Endothelial cell of umbilical vein (primary cell): ENCODE data around the gene MTCL1. TPM values are rescaled to one million over a fixed set of nuclear protein-coding genes. Genes with fewer than 3 reads are reported as not detected.

Experiments used
- BruUV-seq: library from RNA; stranded (reverse); fragments of 400-500 nt; replicated peaks from 2 replicates; lab custom pipeline; 2021; lab: Mats Ljungman, UMichigan
- CTCF ChIA-PET: fragments of 300-600, 350-600 bp; sonication (Branson Sonifier 250); formaldehyde crosslinking; loops from one replicate; lab custom pipeline; 2021; ENCODE audit warnings: antibody characterized with exemption, inconsistent platforms; lab: Charles Lee
- POLR2A ChIA-PET: fragments of 300-600, 350-600 bp; sonication (Branson Sonifier 250); formaldehyde crosslinking; loops from one replicate; lab custom pipeline; 2021; ENCODE audit warnings: antibody characterized with exemption, inconsistent platforms; lab: Charles Lee
- DNase-seq: peaks from one replicate; pipeline ENCODE4 v3.0.0-alpha.2; 2011; ENCODE audit warnings: low read depth, low spot score
- FAIRE-seq: peaks from 2 replicates; lab custom pipeline; 2011; peaks lifted over from hg19 to GRCh38; lab: Jason Lieb, UNC
- H2AFZ ChIP-seq: 2 replicates; pipeline ENCODE4 v1.6.0; 2012; ENCODE audit warnings: low read depth, low read length, control low read depth, inconsistent platforms
- H3K27ac ChIP-seq: 2 replicates; pipeline ENCODE4 v1.5.1; 2011; ENCODE audit warnings: low read depth, mild to moderate bottlenecking, control low read depth, low read length, moderate library complexity; ENCODE audit not compliant: insufficient read depth
- H3K27me3 ChIP-seq, 2 experiments: 2 replicates each; pipeline versions ENCODE4 v1.6.0 to v1.6.1; 2011; ENCODE audit warnings: low read length in 2 of 2, mixed read lengths in 1 of 2; ENCODE audit not compliant: control insufficient read depth in 2 of 2, insufficient read depth in 2 of 2
- H3K36me3 ChIP-seq, 2 experiments: 2 replicates in 1 of 2; 3 replicates in 1 of 2; pipeline ENCODE4 v1.5.1; 2011; ENCODE audit warnings: low read length in 2 of 2, mild to moderate bottlenecking in 1 of 2, moderate library complexity in 1 of 2; ENCODE audit not compliant: control insufficient read depth in 2 of 2, insufficient read depth in 2 of 2; ENCODE audit errors: extremely low read depth in 1 of 2
- H3K4me1 ChIP-seq: 3 replicates; pipeline ENCODE4 v1.5.1; 2011; ENCODE audit warnings: mild to moderate bottlenecking, low read length; ENCODE audit not compliant: control insufficient read depth, insufficient read depth; ENCODE audit errors: extremely low read depth
- H3K4me2 ChIP-seq: 2 replicates; pipeline ENCODE4 v1.6.1; 2011; ENCODE audit warnings: low read length, control low read depth, mixed read lengths; ENCODE audit not compliant: insufficient read depth
- H3K4me3 ChIP-seq, 3 experiments: fragments of 200-600 bp in 1 of 3; sonication (generic), shearing (Covaris generic) in 1 of 3; replicated peaks in 1 of 3; 2 replicates each; pipeline ENCODE4 v1.5.1; 2011 to 2016; ENCODE audit warnings: control low read depth in 3 of 3, low read length in 3 of 3, mild to moderate bottlenecking in 2 of 3, inconsistent platforms in 1 of 3, low read depth in 1 of 3, moderate library complexity in 1 of 3; ENCODE audit not compliant: insufficient read depth in 1 of 3
- H3K79me2 ChIP-seq: 2 replicates; pipeline ENCODE4 v1.6.0; 2012; ENCODE audit warnings: low read length, inconsistent platforms; ENCODE audit not compliant: control insufficient read depth, insufficient read depth
- H3K9ac ChIP-seq: replicated peaks from 2 replicates; pipeline ENCODE3; 2011; ENCODE audit warnings: low read length, control low read depth; ENCODE audit not compliant: insufficient read depth; ENCODE audit errors: extremely low read depth
- H3K9me1 ChIP-seq: replicated peaks from 3 replicates; pipeline ENCODE4 v1.6.0; 2011; ENCODE audit warnings: mild to moderate bottlenecking, low read length; ENCODE audit not compliant: control insufficient read depth, insufficient read depth; ENCODE audit errors: extremely low read depth
- H3K9me3 ChIP-seq: replicated peaks from 2 replicates; pipeline ENCODE4 v1.5.1; 2012; ENCODE audit warnings: low read length, inconsistent platforms; ENCODE audit not compliant: control insufficient read depth, insufficient read depth
- H4K20me1 ChIP-seq: replicated peaks from 2 replicates; pipeline ENCODE3; 2011; ENCODE audit warnings: mild to moderate bottlenecking, low read length; ENCODE audit not compliant: control insufficient read depth, insufficient read depth; ENCODE audit errors: extremely low read depth
- EZH2 ChIP-seq: IDR thresholded peaks from 2 replicates; pipeline ENCODE4 v1.6.1; 2012; ENCODE audit warnings: borderline replicate concordance, low read depth, mild to moderate bottlenecking, moderate library complexity, low read length, inconsistent platforms; ENCODE audit not compliant: severe bottlenecking
- FOS ChIP-seq: IDR thresholded peaks from 2 replicates; pipeline ENCODE4 v1.6.1; 2011; ENCODE audit warnings: mild to moderate bottlenecking, low read length, moderate library complexity, borderline replicate concordance; ENCODE audit not compliant: insufficient read depth
- GATA2 ChIP-seq: IDR thresholded peaks from 2 replicates; pipeline ENCODE4 v1.7.0; 2011; ENCODE audit warnings: low read depth, mild to moderate bottlenecking, moderate library complexity, mixed read lengths, low read length; ENCODE audit not compliant: insufficient read length, insufficient read depth
- JUN ChIP-seq: IDR thresholded peaks from 2 replicates; pipeline ENCODE4 v1.6.1; 2011; ENCODE audit warnings: borderline replicate concordance, low read depth; ENCODE audit not compliant: insufficient read length, insufficient read depth
- MYC ChIP-seq: IDR thresholded peaks from one replicate; pipeline ENCODE4 v1.6.1; 2011; ENCODE audit warnings: mild to moderate bottlenecking, low read depth, low read length
- POLR2A ChIP-seq: IDR thresholded peaks from 2 replicates; pipeline ENCODE4 v1.6.1; 2012; ENCODE audit warnings: low read depth, mild to moderate bottlenecking, control low read depth, low read length
- POLR2AphosphoS5 ChIP-seq: IDR thresholded peaks from 2 replicates; pipeline ENCODE4 v1.6.1; 2012; ENCODE audit warnings: low read depth, mild to moderate bottlenecking, control low read depth, low read length, moderate library complexity; ENCODE audit not compliant: insufficient read depth
- dilution Hi-C: fragments of 300-500 bp; cut with MboI; formaldehyde crosslinking; loops from one replicate; pipeline ENCODE4 v1.15.0; 2019; ENCODE audit warnings: low sequenced_read_pairs; ENCODE audit not compliant: extremely low pct_ligation_motif_present
- intact Hi-C: fragments of 100-400 bp; cut with micrococcal nuclease; formaldehyde crosslinking; loops from one replicate; pipeline ENCODE4 v1.10.0; 2022
- polyA plus RNA-seq, 4 experiments: library from polyadenylated mRNA; depleted of rRNA in 3 of 4; stranded (reverse) in 3 of 4; unstranded in 1 of 4; fragments of >200 nt; gene quantifications; 2 replicates each; pipeline versions ENCODE4 v1.2.1 to v1.2.3, GENCODE V29; 2011 to 2012; ENCODE audit warnings: missing spikeins in 1 of 4
- total RNA-seq: library from RNA; stranded (reverse); gene quantifications from 2 replicates; pipeline ENCODE4 v1.2.3, GENCODE V29; 2021
- TF ChIP-seq, protein P1 (sequence below), 2 donors: IDR thresholded peaks; 1 replicate in 1 of 2; 2 replicates in 1 of 2; pipeline ENCODE4 v1.5.1; 2011; ENCODE audit warnings: low read length in 2 of 2, mild to moderate bottlenecking in 2 of 2, moderate library complexity in 2 of 2, control low read depth in 1 of 2, inconsistent platforms in 1 of 2, low read depth in 1 of 2; ENCODE audit not compliant: insufficient read depth in 1 of 2; ENCODE audit errors: extremely low read depth in 1 of 2
- TF ChIP-seq, protein P2 (sequence below): IDR thresholded peaks from 2 replicates; pipeline ENCODE4 v1.6.1; 2011; ENCODE audit not compliant: insufficient read depth, insufficient read length

Gene MTCL1
- total and polyA plus RNA-seq, 2 donors (not counting 3 experiments of a cell fraction or from before 2014, with no cell fraction given): 11.9 to 75.7 TPM

DNA sequence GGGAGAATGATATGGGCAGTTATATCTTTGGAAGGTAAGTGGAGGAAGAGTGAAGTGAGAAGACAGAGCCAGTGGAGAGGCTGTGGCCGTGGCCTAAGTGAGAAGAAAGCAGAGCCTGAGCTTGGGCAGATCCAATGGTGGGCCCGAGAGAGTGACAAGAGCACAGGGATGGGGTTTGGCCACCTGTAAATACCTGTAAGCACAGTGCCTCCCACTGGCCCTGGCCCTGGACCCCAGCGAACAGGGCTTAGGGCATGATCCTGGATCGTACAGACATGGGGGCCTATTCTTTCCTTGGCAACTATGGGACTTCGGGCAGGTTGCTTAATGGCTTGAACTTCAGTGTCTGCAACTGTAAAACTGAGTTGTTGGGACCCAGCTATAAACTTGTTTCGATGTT is 44.1 kb downstream of the MTCL1 start:
- no peaks in the 10 kb centered on the region for H3K27me3 ChIP-seq
- H3K79me2 ChIP-seq: peaks cover 63% of the 10 kb centered on the region
- intact Hi-C loops (loop anchor here (5.0 kb wide), 1 partner anchor 48 kb away; no protein-coding TSS in a partner anchor), dilution Hi-C loops (no loop called here)
- no peak overlapping the region for H3K4me3 ChIP-seq
- TF ChIP-seq MYC (no peak), JUN (no peak)
- no peak overlapping the region for H2AFZ ChIP-seq
- peaks cover 39% of the 10 kb centered on the region for H3K4me1 ChIP-seq
- H3K9ac ChIP-seq: no peak overlapping the region
- H3K27ac ChIP-seq: no peak overlapping the region
- no peak for DNase-seq
- no peak for FAIRE-seq
- H4K20me1 ChIP-seq: no peaks in the 10 kb centered on the region
- no peak overlapping the region for H3K4me2 ChIP-seq
- H3K36me3 ChIP-seq: no peaks in the 10 kb centered on the region
- CTCF ChIA-PET: interaction anchor here (1.2 kb wide), 1 partner anchor 42 kb away, joined by 4 read pairs; no protein-coding TSS in a partner anchor
- POLR2A ChIA-PET: no interaction called here
- no peaks in the 10 kb centered on the region for H3K9me3 ChIP-seq
- no TSS peak for BruUV-seq
- no peaks in the 10 kb centered on the region for H3K9me1 ChIP-seq

DNA sequence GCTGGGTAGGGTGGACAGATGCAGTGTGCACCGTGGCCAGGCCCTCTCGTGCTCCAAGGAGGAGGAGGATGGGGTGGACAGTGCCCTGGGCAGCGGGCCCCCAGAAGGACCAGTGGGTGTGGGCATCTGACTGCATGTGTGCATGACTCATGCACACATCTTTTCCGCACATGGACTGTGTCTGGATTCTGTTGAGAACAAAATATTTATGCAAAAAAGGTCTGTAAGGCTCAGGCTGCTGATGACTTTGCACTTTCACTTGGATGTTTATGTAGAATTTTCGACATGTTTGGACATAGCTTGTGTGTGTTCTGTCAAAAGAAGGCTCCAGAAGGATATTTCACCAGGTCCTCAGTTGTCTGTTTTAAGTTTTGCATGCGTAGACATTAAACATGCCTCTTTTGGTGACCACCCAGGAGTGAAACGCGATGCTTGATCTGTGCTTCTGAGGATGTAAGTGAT is 45.6 kb downstream of the MTCL1 start:
- no peak overlapping the region for H3K9ac ChIP-seq
- ChIA-PET POLR2A (no interaction called here), CTCF (interaction anchor here (1.6 kb wide), 1 partner anchor 44 kb away, joined by 6 read pairs; no protein-coding TSS in a partner anchor)
- H2AFZ ChIP-seq: no peak overlapping the region
- H3K27me3 ChIP-seq: no peaks in the 10 kb centered on the region
- H3K4me3 ChIP-seq: no peak overlapping the region
- dilution Hi-C loops (no loop called here), intact Hi-C loops (loop anchor here (1.0 kb wide), 1 partner anchor 21 kb away; no protein-coding TSS in a partner anchor)
- DNase-seq (peak; percentile 81), FAIRE-seq (peak; percentile 89)
- H3K27ac ChIP-seq: peak overlapping the region; percentile 50
- no peaks in the 10 kb centered on the region for H3K9me1 ChIP-seq
- BruUV-seq: no TSS peak
- H3K4me1 ChIP-seq: peaks cover 39% of the 10 kb centered on the region
- no peaks in the 10 kb centered on the region for H3K36me3 ChIP-seq
- TF ChIP-seq EZH2 (no peak), FOS (peak; percentile 91), GATA2 (no peak), POLR2A (no peak), JUN (peak; percentile 66), POLR2AphosphoS5 (peak; percentile 41), MYC (peak; percentile 91)
- TF ChIP-seq, protein P1, sequence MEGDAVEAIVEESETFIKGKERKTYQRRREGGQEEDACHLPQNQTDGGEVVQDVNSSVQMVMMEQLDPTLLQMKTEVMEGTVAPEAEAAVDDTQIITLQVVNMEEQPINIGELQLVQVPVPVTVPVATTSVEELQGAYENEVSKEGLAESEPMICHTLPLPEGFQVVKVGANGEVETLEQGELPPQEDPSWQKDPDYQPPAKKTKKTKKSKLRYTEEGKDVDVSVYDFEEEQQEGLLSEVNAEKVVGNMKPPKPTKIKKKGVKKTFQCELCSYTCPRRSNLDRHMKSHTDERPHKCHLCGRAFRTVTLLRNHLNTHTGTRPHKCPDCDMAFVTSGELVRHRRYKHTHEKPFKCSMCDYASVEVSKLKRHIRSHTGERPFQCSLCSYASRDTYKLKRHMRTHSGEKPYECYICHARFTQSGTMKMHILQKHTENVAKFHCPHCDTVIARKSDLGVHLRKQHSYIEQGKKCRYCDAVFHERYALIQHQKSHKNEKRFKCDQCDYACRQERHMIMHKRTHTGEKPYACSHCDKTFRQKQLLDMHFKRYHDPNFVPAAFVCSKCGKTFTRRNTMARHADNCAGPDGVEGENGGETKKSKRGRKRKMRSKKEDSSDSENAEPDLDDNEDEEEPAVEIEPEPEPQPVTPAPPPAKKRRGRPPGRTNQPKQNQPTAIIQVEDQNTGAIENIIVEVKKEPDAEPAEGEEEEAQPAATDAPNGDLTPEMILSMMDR (IDR thresholded peaks at IDR 0.05; ENCODE audit: extremely low read depth in 1 of 2, insufficient read depth in 1 of 2, low read depth in 1 of 2, low read length in 2 of 2): no peak
- TF ChIP-seq, protein P2, sequence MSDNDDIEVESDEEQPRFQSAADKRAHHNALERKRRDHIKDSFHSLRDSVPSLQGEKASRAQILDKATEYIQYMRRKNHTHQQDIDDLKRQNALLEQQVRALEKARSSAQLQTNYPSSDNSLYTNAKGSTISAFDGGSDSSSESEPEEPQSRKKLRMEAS: no peak
- H4K20me1 ChIP-seq: no peaks in the 10 kb centered on the region
- peaks cover 63% of the 10 kb centered on the region for H3K79me2 ChIP-seq
- H3K4me2 ChIP-seq: peak overlapping the region; percentile 44
- no peaks in the 10 kb centered on the region for H3K9me3 ChIP-seq
